ENCODE measurements around the gene FLRT1. TPM values are rescaled to one million over a fixed set of nuclear protein-coding genes. Genes with fewer than 3 reads are reported as not detected.

The FLRT1 gene
- 0.24 and 0.31 TPM in 2 replicates for total RNA-seq (2021)
- long read RNA-seq = 0 reads

- H4K91ac ChIP-seq (ENCODE audit: insufficient read length, low read depth, low read length) = no peak within 1 kb of the TSS
- H3K9me3 ChIP-seq (ENCODE audit: control insufficient read depth, low read depth, low read length) = no peaks in the 10 kb centered on the region
- peaks cover 8% of the 10 kb centered on the region for H3K23me2 ChIP-seq (ENCODE audit: insufficient read length, low read depth, low read length, poor library complexity, severe bottlenecking)
- no peak within 1 kb of the TSS for H4K8ac ChIP-seq (replicated peaks; ENCODE audit: insufficient read length, low read depth, low read length)
- peaks cover 2% of the 10 kb centered on the region for H4K20me1 ChIP-seq (ENCODE audit: control insufficient read depth, insufficient read depth, insufficient read length)
- Mint-ChIP-seq H3K9me3 (no peaks in the 10 kb centered on the region; a peak in 1 of 5 replicates), H3K27me3 (ENCODE audit: low read depth) (peaks cover 93% of the 10 kb centered on the region), H3K4me3 (peak within 1 kb of the TSS; percentile 62 to 87), H3K4me1 (peaks cover 12 to 15% of the 10 kb centered on the region in 2 experiments), H3K27ac (no peak within 1 kb of the TSS), H3K36me3 (ENCODE audit: insufficient read depth in 1 of 3, low read depth in 3 of 3) (peaks cover 0 to 2% (median 0%) of the 10 kb centered on the region in 3 experiments; a peak in 1 of 7 replicates)
- H3K14ac ChIP-seq (ENCODE audit: insufficient read depth, low read length) = no peak within 1 kb of the TSS
- H3K27me3 ChIP-seq (ENCODE audit: insufficient read depth, low read length) = peaks cover 48% of the 10 kb centered on the region
- no peak within 1 kb of the TSS for H2AK5ac ChIP-seq (ENCODE audit: insufficient read length, low read length)
- no peak within 1 kb of the TSS for H2BK120ac ChIP-seq (ENCODE audit: low read depth, low read length, poor library complexity, severe bottlenecking)
- H2BK5ac ChIP-seq (ENCODE audit: insufficient read length, low read length) = no peak within 1 kb of the TSS
- H3K18ac ChIP-seq (ENCODE audit: insufficient read length, low read depth, low read length) = no peak within 1 kb of the TSS
- no peak within 1 kb of the TSS for H2AFZ ChIP-seq (ENCODE audit: low read length)
- no peak within 1 kb of the TSS for H3K4ac ChIP-seq (ENCODE audit: low read depth, low read length)
- WGBS (ENCODE audit: extremely low coverage, insufficient read length, low lambda C conversion rate) = no CpG with 5 or more reads among the region's 64 CpGs
- H3K79me1 ChIP-seq (ENCODE audit: insufficient read depth, low read depth, low read length, poor library complexity, severe bottlenecking) = no peaks in the 10 kb centered on the region
- H2BK15ac ChIP-seq (ENCODE audit: low read depth, low read length) = no peak within 1 kb of the TSS
- H3K4me1 ChIP-seq (ENCODE audit: insufficient read depth, low read length) = no peaks in the 10 kb centered on the region
- H3K27ac ChIP-seq (ENCODE audit: insufficient read length, low read depth, low read length) = no peak within 1 kb of the TSS
- H4K5ac ChIP-seq (ENCODE audit: insufficient read length, low read depth, low read length) = no peak within 1 kb of the TSS
- no peak for DNase-seq
- H3K4me2 ChIP-seq (ENCODE audit: insufficient read depth, insufficient read length, low read length) = peak within 1 kb of the TSS; percentile 30
- no peak for TF ChIP-seq CTCF (conservative IDR thresholded peaks at IDR 0.05)
- no peak within 1 kb of the TSS for H2BK12ac ChIP-seq (ENCODE audit: insufficient read length, low read depth, low read length)
- H3K79me2 ChIP-seq (ENCODE audit: insufficient read depth, low read length) = no peaks in the 10 kb centered on the region
- no peak within 1 kb of the TSS for H3K56ac ChIP-seq (ENCODE audit: insufficient read length, low read depth, low read length)
- H3T11ph ChIP-seq (ENCODE audit: low read length) = no peak within 1 kb of the TSS
- no peak within 1 kb of the TSS for H3K23ac ChIP-seq (ENCODE audit: insufficient read length, low read depth, low read length)
- H3K9ac ChIP-seq (ENCODE audit: extremely low read depth, insufficient read length, low read length) = no peak within 1 kb of the TSS
- H2BK20ac ChIP-seq (ENCODE audit: low read depth, low read length, poor library complexity, severe bottlenecking) = no peak within 1 kb of the TSS
Measured at GRCh38 chr11:64035576-64035975, at the start of gene FLRT1. Gene FLRT1, plus strand, starts transcription at chr11:64035931. Its CDS starts 80,337 bp downstream, at chr11:64116268.

Measured in H9 (cell line).